ENCODE measurements around the gene MCM3AP. TPM values are rescaled to one million over a fixed set of nuclear protein-coding genes. Genes with fewer than 3 reads are reported as not detected.

Gene MCM3AP
- total RNA-seq, 1 experiment from 2014 or later, result 88.4 TPM

- ChIA-PET POLR2A (no interaction called here), RAD21 (ENCODE audit: low non-redundant PET in 1 of 2, low total read pairs in 2 of 2, uncharacterized antibody in 2 of 2, unreplicated experiment in 2 of 2) (no interaction called here), CTCF (interaction anchor here (1.1 kb wide), 1 partner anchor 58 kb away, joined by 3 read pairs; no protein-coding TSS in a partner anchor)
- TF ChIP-seq SIN3A (IDR thresholded peaks at IDR 0.05; ENCODE audit: low read depth) (no peak), CTCF (IDR thresholded peaks at IDR 0.05 in 2 of 3, conservative IDR thresholded peaks at IDR 0.05 in 1 of 3; ENCODE audit: borderline replicate concordance in 1 of 3, insufficient read depth in 1 of 3, low read depth in 2 of 3, low read length in 2 of 3) (peak in 2 of 3 experiments; percentile 11 to 30; a peak in 2 of 6 replicates)
- ATAC-seq, result 0 out of 2 replicates have a peak, but pooled peaks have one; percentile 49
- H4K20me1 ChIP-seq (ENCODE audit: insufficient read depth), result no peaks in the 10 kb centered on the region
- H3K27ac ChIP-seq (ENCODE audit: low read depth, low read length), result no peak overlapping the region
- no peak overlapping the region for H3K9ac ChIP-seq (ENCODE audit: low read length)
- H3K9me3 ChIP-seq (ENCODE audit: control insufficient read depth in 1 of 2, insufficient read depth in 1 of 2, low read depth in 1 of 2, low read length in 2 of 2), result no peaks in the 10 kb centered on the region
- intact Hi-C loops (cut with micrococcal nuclease), result loop anchor here (5.0 kb wide), 2 partner anchors 63 to 238 kb away; no protein-coding TSS in a partner anchor
- H3K36me3 ChIP-seq (ENCODE audit: control insufficient read depth in 1 of 2, insufficient read depth in 2 of 2, low read length in 2 of 2), result no peaks in the 10 kb centered on the region; a peak in 1 of 4 replicates
- no peaks in the 10 kb centered on the region for H3K79me2 ChIP-seq (ENCODE audit: insufficient read depth, low read length)
- no peaks in the 10 kb centered on the region for H3K27me3 ChIP-seq (ENCODE audit: insufficient read depth, low read length)
- no peak for DNase-seq (ENCODE audit: low read depth, low spot score)
- no TSS peak for BruUV-seq (replicated peaks)
- no peak overlapping the region for H2AFZ ChIP-seq (ENCODE audit: low read depth, low read length, poor library complexity, severe bottlenecking)
- no peak overlapping the region for H3K4me2 ChIP-seq (ENCODE audit: low read length)
- no peaks in the 10 kb centered on the region for H3K4me1 ChIP-seq (ENCODE audit: control insufficient read depth in 1 of 2, insufficient read depth in 2 of 2, low read length in 2 of 2)
- H3K4me3 ChIP-seq (replicated peaks in 1 of 2; ENCODE audit: low read depth in 1 of 2, low read length in 2 of 2), result no peak overlapping the region
- H3K9me2 ChIP-seq (ENCODE audit: insufficient read depth), result no peaks in the 10 kb centered on the region
Observed at GRCh38 chr21:46210378-46211136, 74.9 kb downstream of the MCM3AP start.

- H3K79me2 ChIP-seq (ENCODE audit: insufficient read depth, low read length), result no peaks in the 10 kb centered on the region
- no peak overlapping the region for H3K27ac ChIP-seq (ENCODE audit: low read depth, low read length)
- ChIA-PET RAD21 (ENCODE audit: low non-redundant PET in 1 of 2, low total read pairs in 2 of 2, uncharacterized antibody in 2 of 2, unreplicated experiment in 2 of 2) (no interaction called here), CTCF (interaction anchor here (1.1 kb wide), 1 partner anchor 56 kb away, joined by 3 read pairs; no protein-coding TSS in a partner anchor), POLR2A (no interaction called here)
- H3K4me1 ChIP-seq (ENCODE audit: control insufficient read depth in 1 of 2, insufficient read depth in 2 of 2, low read length in 2 of 2), result no peaks in the 10 kb centered on the region
- H3K9me2 ChIP-seq (ENCODE audit: insufficient read depth), result no peaks in the 10 kb centered on the region
- no peak overlapping the region for H3K9ac ChIP-seq (ENCODE audit: low read length)
- H4K20me1 ChIP-seq (ENCODE audit: insufficient read depth), result no peaks in the 10 kb centered on the region
- no peak overlapping the region for H3K4me2 ChIP-seq (ENCODE audit: low read length)
- no peak overlapping the region for H2AFZ ChIP-seq (ENCODE audit: low read depth, low read length, poor library complexity, severe bottlenecking)
- ATAC-seq, result no peak
- H3K9me3 ChIP-seq (ENCODE audit: control insufficient read depth in 1 of 2, insufficient read depth in 1 of 2, low read depth in 1 of 2, low read length in 2 of 2), result no peaks in the 10 kb centered on the region
- intact Hi-C loops (cut with micrococcal nuclease), result no loop called here
- no TSS peak for BruUV-seq (replicated peaks)
- no peaks in the 10 kb centered on the region; a peak in 1 of 4 replicates for H3K36me3 ChIP-seq (ENCODE audit: control insufficient read depth in 1 of 2, insufficient read depth in 2 of 2, low read length in 2 of 2)
- H3K4me3 ChIP-seq (replicated peaks in 1 of 2; ENCODE audit: low read depth in 1 of 2, low read length in 2 of 2), result no peak overlapping the region
- H3K27me3 ChIP-seq (ENCODE audit: insufficient read depth, low read length), result no peaks in the 10 kb centered on the region
- no peak for DNase-seq (ENCODE audit: low read depth, low spot score)
- TF ChIP-seq CTCF (IDR thresholded peaks at IDR 0.05 in 2 of 3, conservative IDR thresholded peaks at IDR 0.05 in 1 of 3; ENCODE audit: borderline replicate concordance in 1 of 3, insufficient read depth in 1 of 3, low read depth in 2 of 3, low read length in 2 of 3) (no peak), CEBPB (IDR thresholded peaks at IDR 0.05; ENCODE audit: low read depth) (no peak), SRF (IDR thresholded peaks at IDR 0.05; ENCODE audit: low read depth) (no peak), ZBTB33 (IDR thresholded peaks at IDR 0.05; ENCODE audit: extremely low read depth, insufficient replicate concordance, low read length) (no peak), POLR2AphosphoS5 (IDR thresholded peaks at IDR 0.05; ENCODE audit: low read depth, low read length) (no peak), POLR2A (IDR thresholded peaks at IDR 0.05; ENCODE audit: borderline replicate concordance, extremely low read depth, insufficient read depth, insufficient read length) (no peak), FOSL1 (IDR thresholded peaks at IDR 0.05; ENCODE audit: low read depth) (no peak), ZFX (IDR thresholded peaks at IDR 0.05) (no peak)
Observed at GRCh38 chr21:46208761-46209721, 76.4 kb downstream of the MCM3AP start.
